ENCODE data around the gene IL1B.

The IL1B gene

DNA sequence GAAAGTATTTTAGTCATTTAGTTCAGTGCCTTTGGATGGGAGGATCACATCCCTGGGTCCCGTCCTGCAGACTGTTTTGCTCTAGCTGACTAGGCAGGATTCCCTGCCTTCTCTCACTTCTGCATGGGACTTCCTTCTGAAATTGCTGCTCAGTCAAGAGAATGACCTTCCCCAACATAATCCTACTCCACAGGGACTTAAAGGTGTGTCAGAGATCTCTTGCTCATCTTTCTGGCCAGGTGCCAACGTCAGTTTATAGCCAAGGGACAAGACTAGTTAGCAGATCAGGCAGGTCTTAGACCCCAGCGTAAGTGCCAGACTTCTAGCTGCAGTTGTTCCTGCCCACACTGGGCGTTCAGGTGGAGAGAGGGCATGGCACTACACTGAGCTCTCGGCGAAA lies 9.5 kb upstream of the IL1B start:
- TF ChIP-seq MYC (IDR thresholded peaks at IDR 0.05; ENCODE audit: low read depth, low read length) (no peak), POLR2A (IDR thresholded peaks at IDR 0.05; ENCODE audit: extremely low read depth, insufficient read length) (no peak)
- TF ChIP-seq, protein P1, sequence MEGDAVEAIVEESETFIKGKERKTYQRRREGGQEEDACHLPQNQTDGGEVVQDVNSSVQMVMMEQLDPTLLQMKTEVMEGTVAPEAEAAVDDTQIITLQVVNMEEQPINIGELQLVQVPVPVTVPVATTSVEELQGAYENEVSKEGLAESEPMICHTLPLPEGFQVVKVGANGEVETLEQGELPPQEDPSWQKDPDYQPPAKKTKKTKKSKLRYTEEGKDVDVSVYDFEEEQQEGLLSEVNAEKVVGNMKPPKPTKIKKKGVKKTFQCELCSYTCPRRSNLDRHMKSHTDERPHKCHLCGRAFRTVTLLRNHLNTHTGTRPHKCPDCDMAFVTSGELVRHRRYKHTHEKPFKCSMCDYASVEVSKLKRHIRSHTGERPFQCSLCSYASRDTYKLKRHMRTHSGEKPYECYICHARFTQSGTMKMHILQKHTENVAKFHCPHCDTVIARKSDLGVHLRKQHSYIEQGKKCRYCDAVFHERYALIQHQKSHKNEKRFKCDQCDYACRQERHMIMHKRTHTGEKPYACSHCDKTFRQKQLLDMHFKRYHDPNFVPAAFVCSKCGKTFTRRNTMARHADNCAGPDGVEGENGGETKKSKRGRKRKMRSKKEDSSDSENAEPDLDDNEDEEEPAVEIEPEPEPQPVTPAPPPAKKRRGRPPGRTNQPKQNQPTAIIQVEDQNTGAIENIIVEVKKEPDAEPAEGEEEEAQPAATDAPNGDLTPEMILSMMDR (IDR thresholded peaks at IDR 0.05; ENCODE audit: low read depth, low read length), result no peak
- TF ChIP-seq, protein P2, sequence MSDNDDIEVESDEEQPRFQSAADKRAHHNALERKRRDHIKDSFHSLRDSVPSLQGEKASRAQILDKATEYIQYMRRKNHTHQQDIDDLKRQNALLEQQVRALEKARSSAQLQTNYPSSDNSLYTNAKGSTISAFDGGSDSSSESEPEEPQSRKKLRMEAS (IDR thresholded peaks at IDR 0.05; ENCODE audit: low read depth, low read length), result no peak
- DNase-seq (ENCODE audit: low read depth), result no peak

DNA sequence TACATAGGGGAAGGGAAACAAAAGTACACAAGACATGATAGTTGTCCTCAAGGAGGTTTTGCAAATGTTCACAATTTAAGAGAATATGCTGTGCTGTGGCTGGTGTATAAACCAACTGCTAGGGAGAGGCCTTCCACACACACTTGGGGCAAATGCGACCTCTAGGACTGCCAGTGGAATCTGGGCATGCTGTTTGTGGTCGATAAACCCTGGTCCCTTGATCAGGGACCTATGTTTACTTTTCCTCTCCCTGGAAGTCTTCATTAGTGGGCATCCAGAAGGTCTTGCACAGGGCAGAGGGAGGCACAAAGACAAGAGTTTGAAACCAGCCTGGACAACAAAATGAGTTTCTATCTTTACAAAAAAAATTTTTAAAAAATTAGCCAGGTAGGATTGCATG lies 7.3 kb upstream of the IL1B start:
- TF ChIP-seq, protein P1 (IDR thresholded peaks at IDR 0.05; ENCODE audit: low read depth, low read length), result no peak
- TF ChIP-seq, protein P2 (IDR thresholded peaks at IDR 0.05; ENCODE audit: low read depth, low read length), result no peak
- TF ChIP-seq MYC (IDR thresholded peaks at IDR 0.05; ENCODE audit: low read depth, low read length) (no peak), POLR2A (IDR thresholded peaks at IDR 0.05; ENCODE audit: extremely low read depth, insufficient read length) (no peak)
- no peak overlapping the region for H3K4me3 ChIP-seq (ENCODE audit: low read depth, low read length)
- DNase-seq (ENCODE audit: low read depth), result no peak

More for the DNA sequence above, 9.5 kb upstream of the IL1B start:
- H3K4me3 ChIP-seq (ENCODE audit: low read depth, low read length), result no peak overlapping the region

DNA sequence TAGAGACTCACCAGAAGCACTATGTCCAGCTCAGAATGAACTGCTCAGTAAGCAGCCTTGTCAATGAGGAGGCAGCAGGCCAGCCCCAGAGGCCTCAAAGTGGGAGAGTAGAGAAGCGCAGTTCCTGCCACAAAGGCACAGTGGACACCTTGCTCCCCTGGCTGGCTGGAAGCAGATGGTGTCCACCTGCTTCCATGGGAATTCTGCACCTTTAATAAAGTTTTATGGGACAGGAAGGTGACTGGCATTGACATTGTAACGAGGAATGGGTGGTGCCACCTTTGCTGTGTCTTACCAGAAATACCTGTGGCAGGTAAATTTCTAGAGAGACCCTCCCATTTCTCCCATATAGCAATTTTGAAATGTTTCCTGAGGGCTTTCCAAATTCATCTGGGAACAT lies 6.7 kb upstream of the IL1B start:
- DNase-seq (ENCODE audit: low read depth), result no peak
- TF ChIP-seq, protein P1 (IDR thresholded peaks at IDR 0.05; ENCODE audit: low read depth, low read length), result no peak
- TF ChIP-seq, protein P2 (IDR thresholded peaks at IDR 0.05; ENCODE audit: low read depth, low read length), result no peak
- TF ChIP-seq MYC (IDR thresholded peaks at IDR 0.05; ENCODE audit: low read depth, low read length), result no peak
- no peak for TF ChIP-seq POLR2A (IDR thresholded peaks at IDR 0.05; ENCODE audit: extremely low read depth, insufficient read length)

DNA sequence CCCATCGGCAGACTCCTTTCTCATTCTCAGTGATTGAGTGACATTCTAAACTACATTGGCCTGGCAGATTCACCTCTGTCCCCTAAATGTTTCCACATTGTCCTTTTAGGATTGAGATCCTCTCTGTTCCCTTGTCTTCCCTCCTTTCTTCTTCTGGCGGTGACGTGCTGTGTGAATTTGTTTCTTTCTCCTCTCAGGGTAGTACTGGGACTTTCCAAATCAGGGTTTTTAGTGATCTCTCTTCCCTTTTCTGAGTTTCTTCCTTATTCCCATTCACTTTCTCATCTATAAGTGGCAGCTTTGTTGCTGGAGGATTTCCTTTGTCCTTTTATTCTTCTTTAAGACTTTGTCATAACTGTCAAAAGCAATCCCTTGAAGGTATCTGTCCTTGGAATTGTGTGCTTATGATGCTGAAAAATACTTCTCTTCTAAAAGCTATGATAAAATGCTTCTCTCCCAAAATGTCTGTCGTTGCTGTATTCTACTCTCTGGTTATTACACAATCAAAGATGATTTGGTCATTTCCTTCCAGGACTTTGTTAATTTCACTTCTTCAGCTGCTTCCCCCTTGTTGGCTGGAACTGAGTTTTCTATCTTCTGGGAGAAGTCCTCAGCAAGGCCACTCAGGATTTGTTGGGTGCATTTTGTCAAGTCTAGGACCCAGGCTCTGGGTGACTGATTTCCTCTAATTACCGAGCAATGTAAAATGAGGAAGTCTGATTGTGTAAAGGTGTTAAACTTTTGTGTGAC lies 4.9 kb upstream of the IL1B start:
- H3K4me3 ChIP-seq (ENCODE audit: low read depth, low read length), result no peak overlapping the region
- DNase-seq (ENCODE audit: low read depth), result peak; percentile 71
- TF ChIP-seq MYC (IDR thresholded peaks at IDR 0.05; ENCODE audit: low read depth, low read length) (no peak), POLR2A (IDR thresholded peaks at IDR 0.05; ENCODE audit: extremely low read depth, insufficient read length) (no peak)
- TF ChIP-seq, protein P1 (IDR thresholded peaks at IDR 0.05; ENCODE audit: low read depth, low read length), result no peak
- TF ChIP-seq, protein P2 (IDR thresholded peaks at IDR 0.05; ENCODE audit: low read depth, low read length), result no peak

More for the DNA sequence above, 6.7 kb upstream of the IL1B start:
- H3K4me3 ChIP-seq (ENCODE audit: low read depth, low read length), result no peak overlapping the region

DNA sequence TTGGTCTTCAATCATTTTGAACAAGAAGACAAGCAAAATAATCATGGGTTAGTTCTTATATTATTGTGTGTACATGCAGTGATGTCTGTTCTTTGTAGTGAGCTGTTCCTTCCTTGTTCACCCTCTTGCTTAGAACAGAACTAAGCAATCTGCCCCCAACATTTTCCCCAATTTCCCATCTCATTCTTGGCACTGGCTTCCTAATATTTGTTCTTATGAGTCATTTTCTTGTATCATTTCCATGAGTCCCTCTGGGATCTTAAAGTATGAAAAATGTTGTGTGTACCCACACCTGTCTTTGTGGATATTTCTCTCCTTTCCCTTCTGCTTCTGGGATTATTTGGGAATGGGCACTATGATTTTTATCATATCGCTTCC lies 3.5 kb upstream of the IL1B start:
- no peak for DNase-seq (ENCODE audit: low read depth)
- H3K4me3 ChIP-seq (ENCODE audit: low read depth, low read length), result no peak overlapping the region
- TF ChIP-seq POLR2A (IDR thresholded peaks at IDR 0.05; ENCODE audit: extremely low read depth, insufficient read length) (no peak), MYC (IDR thresholded peaks at IDR 0.05; ENCODE audit: low read depth, low read length) (no peak)
- TF ChIP-seq, protein P2 (IDR thresholded peaks at IDR 0.05; ENCODE audit: low read depth, low read length), result no peak
- TF ChIP-seq, protein P1 (IDR thresholded peaks at IDR 0.05; ENCODE audit: low read depth, low read length), result no peak

Measured in NB4 (cell line).